Loucy (cell line): ENCODE results near the gene PDE2A.
A peak's percentile ranks its signal among the peaks of the same experiment; 100 is the strongest.

Experiments used
- H2AFZ ChIP-seq: fragments of 200-600 bp; sonication (generic); 2 replicates; pipeline ENCODE4 v1.6.0; 2016; ENCODE audit warnings: antibody characterized with exemption, mild to moderate bottlenecking, low read length, moderate library complexity
- H3F3A ChIP-seq: fragments of 200-600 bp; 2 replicates; pipeline ENCODE4 v1.6.0; 2016; ENCODE audit warnings: antibody characterized with exemption, low read depth, mild to moderate bottlenecking
- H3K27me3 ChIP-seq: fragments of 200-600 bp; sonication (generic); 2 replicates; pipeline ENCODE4 v1.6.1; 2014; ENCODE audit warnings: low read length, mild to moderate bottlenecking; ENCODE audit not compliant: insufficient read depth, poor library complexity, severe bottlenecking
- H3K36me3 ChIP-seq: fragments of 200-600 bp; sonication (generic); 2 replicates; pipeline ENCODE4 v1.6.1; 2016; ENCODE audit warnings: low read length; ENCODE audit not compliant: insufficient read depth
- H3K4me1 ChIP-seq: fragments of 200-600 bp; sonication (generic); 2 replicates; pipeline ENCODE4 v1.5.1; 2014; ENCODE audit warnings: low read length, mild to moderate bottlenecking; ENCODE audit not compliant: insufficient read depth, poor library complexity, severe bottlenecking
- H3K4me2 ChIP-seq: fragments of 200-600 bp; sonication (generic); 2 replicates; pipeline ENCODE4 v1.6.0; 2014; ENCODE audit warnings: antibody characterized with exemption, low read length, low read depth, mild to moderate bottlenecking; ENCODE audit not compliant: poor library complexity, severe bottlenecking
- H3K4me3 ChIP-seq: fragments of 200-600 bp; sonication (generic); 2 replicates; pipeline ENCODE4 v1.5.1; 2014; ENCODE audit warnings: low read length, mild to moderate bottlenecking, mixed read lengths; ENCODE audit not compliant: poor library complexity, severe bottlenecking
- H3K79me2 ChIP-seq: fragments of 200-600 bp; sonication (generic); 2 replicates; pipeline ENCODE4 v1.6.1; 2014; ENCODE audit warnings: low read length; ENCODE audit not compliant: insufficient read depth
- H3K9ac ChIP-seq: fragments of 200-600 bp; sonication (generic); 2 replicates; pipeline ENCODE4 v1.6.0; 2014; ENCODE audit warnings: mild to moderate bottlenecking, low read depth, low read length, moderate library complexity; ENCODE audit not compliant: poor library complexity, severe bottlenecking
- H3K9me2 ChIP-seq: fragments of 200-600 bp; sonication (generic); replicated peaks from 2 replicates; pipeline ENCODE4 v1.6.1; 2016; ENCODE audit warnings: low read depth, low read length, mixed read lengths
- H3K9me3 ChIP-seq: fragments of 200-600 bp; sonication (generic); 2 replicates; pipeline ENCODE4 v1.6.1; 2014; ENCODE audit warnings: mild to moderate bottlenecking, antibody characterized with exemption, low read length, low read depth; ENCODE audit not compliant: insufficient read depth
- H4K20me1 ChIP-seq: fragments of 200-600 bp; sonication (generic); 2 replicates; pipeline ENCODE4 v1.6.0; 2014; ENCODE audit warnings: antibody characterized with exemption, low read length, mild to moderate bottlenecking; ENCODE audit not compliant: insufficient read depth, poor library complexity, severe bottlenecking
- EZH2phosphoT487 ChIP-seq: fragments of 200-600 bp; IDR thresholded peaks from 2 replicates; pipeline ENCODE4 v1.6.1; 2018; ENCODE audit warnings: antibody characterized with exemption, mild to moderate bottlenecking, moderate library complexity, borderline replicate concordance
- TF ChIP-seq, protein P1 (sequence below): fragments of 200-600 bp; sonication (generic); conservative IDR thresholded peaks from 2 replicates; pipeline ENCODE4 v1.5.1; 2014; ENCODE audit warnings: mild to moderate bottlenecking, antibody characterized with exemption, low read length

The PDE2A gene

DNA sequence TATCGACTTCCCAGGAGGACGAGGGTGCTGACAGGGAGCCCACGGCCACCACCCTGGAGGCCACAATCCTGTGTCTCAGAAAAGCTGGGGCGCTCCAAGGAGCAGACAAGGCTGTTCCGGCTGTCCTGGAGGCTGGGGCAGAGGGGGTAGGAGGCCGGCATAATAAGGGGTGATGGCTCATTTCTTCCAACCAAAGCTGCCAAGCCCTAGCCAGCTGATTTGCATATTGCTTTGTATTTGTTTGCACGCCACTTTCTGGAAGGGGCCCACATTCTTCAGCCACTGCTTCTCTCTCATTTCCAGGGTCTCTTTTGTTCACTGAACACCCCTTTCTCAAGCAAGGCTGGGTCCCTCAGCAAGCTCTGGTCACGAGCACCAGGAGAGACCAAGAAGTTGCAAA, 4.7 kb downstream of the PDE2A start:
- Histone ChIP-seq H3K27me3 (no peaks in the 10 kb centered on the region), H3K9me3 (peaks cover 6% of the 10 kb centered on the region; the same call in 1 of the 2 replicates), H3K4me2 (no peak overlapping the region), H3K9ac (no peak overlapping the region), H3K4me1 (peaks cover 9% of the 10 kb centered on the region), H3K4me3 (no peak overlapping the region), H3F3A (no peaks in the 10 kb centered on the region), H3K9me2 (no peaks in the 10 kb centered on the region), H3K79me2 (no peaks in the 10 kb centered on the region), H4K20me1 (no peaks in the 10 kb centered on the region), H3K36me3 (no peaks in the 10 kb centered on the region), H2AFZ (no peak overlapping the region)
- TF ChIP-seq, protein P1, sequence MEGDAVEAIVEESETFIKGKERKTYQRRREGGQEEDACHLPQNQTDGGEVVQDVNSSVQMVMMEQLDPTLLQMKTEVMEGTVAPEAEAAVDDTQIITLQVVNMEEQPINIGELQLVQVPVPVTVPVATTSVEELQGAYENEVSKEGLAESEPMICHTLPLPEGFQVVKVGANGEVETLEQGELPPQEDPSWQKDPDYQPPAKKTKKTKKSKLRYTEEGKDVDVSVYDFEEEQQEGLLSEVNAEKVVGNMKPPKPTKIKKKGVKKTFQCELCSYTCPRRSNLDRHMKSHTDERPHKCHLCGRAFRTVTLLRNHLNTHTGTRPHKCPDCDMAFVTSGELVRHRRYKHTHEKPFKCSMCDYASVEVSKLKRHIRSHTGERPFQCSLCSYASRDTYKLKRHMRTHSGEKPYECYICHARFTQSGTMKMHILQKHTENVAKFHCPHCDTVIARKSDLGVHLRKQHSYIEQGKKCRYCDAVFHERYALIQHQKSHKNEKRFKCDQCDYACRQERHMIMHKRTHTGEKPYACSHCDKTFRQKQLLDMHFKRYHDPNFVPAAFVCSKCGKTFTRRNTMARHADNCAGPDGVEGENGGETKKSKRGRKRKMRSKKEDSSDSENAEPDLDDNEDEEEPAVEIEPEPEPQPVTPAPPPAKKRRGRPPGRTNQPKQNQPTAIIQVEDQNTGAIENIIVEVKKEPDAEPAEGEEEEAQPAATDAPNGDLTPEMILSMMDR: no peak
- TF ChIP-seq EZH2phosphoT487: no peak

DNA sequence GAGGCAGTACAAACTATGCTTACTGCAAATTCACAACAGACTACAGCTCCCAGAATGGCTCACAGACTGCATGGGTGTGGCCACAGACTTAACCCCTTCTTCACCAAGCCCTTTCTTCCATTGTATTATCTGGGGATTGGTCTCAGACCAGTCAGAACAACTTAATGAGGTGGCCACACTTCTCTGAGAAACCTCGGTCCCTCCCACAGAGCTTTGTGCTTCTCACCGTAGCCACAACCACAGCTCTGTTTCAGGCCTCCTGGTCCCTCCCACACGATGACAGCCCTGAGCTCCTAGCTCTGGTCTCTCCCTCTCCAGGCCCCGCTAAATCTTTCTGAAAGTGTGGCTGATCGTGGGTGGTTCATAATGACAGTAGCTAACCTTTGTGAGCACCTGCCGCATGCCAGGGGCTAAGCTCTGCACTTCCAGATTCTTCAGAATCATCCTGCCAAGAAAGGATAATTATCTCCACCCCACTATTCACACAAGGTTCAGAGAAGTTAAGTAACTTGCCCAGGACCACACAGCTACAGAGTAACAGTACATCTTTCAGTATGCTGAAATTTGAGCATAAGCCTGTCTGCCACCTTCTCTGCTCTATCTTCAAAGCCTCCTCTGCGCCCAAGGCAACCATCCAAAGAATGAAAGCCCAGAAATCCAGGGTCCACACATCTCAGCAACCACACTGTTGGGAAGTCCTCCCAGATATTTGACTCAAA, 5.4 kb downstream of the PDE2A start:
- peak overlapping the region; percentile 53 for H3K4me2 ChIP-seq
- H3K9me2 ChIP-seq: no peaks in the 10 kb centered on the region
- H3K4me3 ChIP-seq: peak overlapping the region; percentile 27
- no peaks in the 10 kb centered on the region for H3F3A ChIP-seq
- H4K20me1 ChIP-seq: no peaks in the 10 kb centered on the region
- no peaks in the 10 kb centered on the region for H3K27me3 ChIP-seq
- no peaks in the 10 kb centered on the region for H3K79me2 ChIP-seq
- H3K9ac ChIP-seq: no peak overlapping the region
- peaks cover 9% of the 10 kb centered on the region for H3K4me1 ChIP-seq
- TF ChIP-seq, protein P1: no peak
- TF ChIP-seq EZH2phosphoT487: no peak
- H2AFZ ChIP-seq: no peak overlapping the region
- H3K36me3 ChIP-seq: no peaks in the 10 kb centered on the region
- H3K9me3 ChIP-seq: peaks cover 6% of the 10 kb centered on the region; the same call in 1 of the 2 replicates

DNA sequence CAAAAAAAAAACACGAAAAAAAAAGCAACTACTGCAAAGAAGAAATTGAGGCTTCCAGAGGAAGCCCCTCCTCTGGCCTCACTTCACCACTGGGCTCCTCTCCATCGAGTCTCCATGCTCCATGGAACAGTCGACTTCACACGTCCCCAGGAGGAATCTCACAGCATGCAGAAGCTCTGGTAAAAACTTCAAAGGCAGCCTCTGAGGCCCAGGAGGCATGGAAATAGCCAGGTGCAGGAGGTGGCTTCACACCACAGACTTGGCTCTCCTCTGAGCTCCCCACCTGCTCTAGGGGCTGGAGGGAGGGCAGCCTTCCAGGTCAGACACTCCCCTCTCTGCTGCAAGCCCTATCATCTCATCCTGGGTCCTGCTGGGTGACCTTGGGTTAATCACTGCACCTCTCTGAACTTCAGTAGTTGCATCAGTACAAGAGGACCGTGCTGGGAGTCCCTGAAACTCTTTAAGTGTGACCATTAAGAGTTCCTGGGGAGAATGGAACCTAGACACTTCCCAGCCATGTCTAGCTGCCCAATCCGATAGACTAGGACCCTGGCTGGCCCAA, 8.2 kb downstream of the PDE2A start:
- Histone ChIP-seq H3K79me2 (no peaks in the 10 kb centered on the region), H2AFZ (no peak overlapping the region), H3K9ac (no peak overlapping the region), H3K27me3 (no peaks in the 10 kb centered on the region), H4K20me1 (no peaks in the 10 kb centered on the region), H3K4me3 (no peak overlapping the region), H3K9me2 (no peaks in the 10 kb centered on the region), H3F3A (no peaks in the 10 kb centered on the region), H3K36me3 (no peaks in the 10 kb centered on the region), H3K4me2 (no peak overlapping the region), H3K4me1 (peaks cover 9% of the 10 kb centered on the region), H3K9me3 (peaks cover 6% of the 10 kb centered on the region; the same call in 1 of the 2 replicates)
- no peak for TF ChIP-seq EZH2phosphoT487
- TF ChIP-seq, protein P1: no peak
